NCI-H1048 (cell line): Measurements from ENCODE around the gene GLIS1.

ENCODE experiments used
- DNase-seq: peaks from one replicate; lab custom pipeline; 2025; lab: John Stamatoyannopoulos, UW

The GLIS1 gene

GRCh38 chr1:53529555-53529954 lies 209.4 kb downstream of the GLIS1 start:
- no peak for DNase-seq

- no peak for DNase-seq
These were observed 211.6 kb downstream of the GLIS1 start for GRCh38 chr1:53527368-53527767.

GRCh38 chr1:53526451-53527101 lies 212.4 kb downstream of the GLIS1 start:
- no peak for DNase-seq

- no peak for DNase-seq
These were observed 213.4 kb downstream of the GLIS1 start for GRCh38 chr1:53525595-53525994.

- no peak for DNase-seq
These were observed 214.3 kb downstream of the GLIS1 start for GRCh38 chr1:53524428-53525375.

- DNase-seq, result no peak
These were observed 216.9 kb downstream of the GLIS1 start for GRCh38 chr1:53521924-53522552.

GRCh38 chr1:53520481-53520880 lies 218.5 kb downstream of the GLIS1 start:
- no peak for DNase-seq

GRCh38 chr1:53519421-53519820 lies 219.5 kb downstream of the GLIS1 start:
- DNase-seq, result no peak

GRCh38 chr1:53518775-53519174 lies 220.2 kb downstream of the GLIS1 start:
- DNase-seq, result no peak

GRCh38 chr1:53517821-53518352 lies 221.1 kb downstream of the GLIS1 start:
- DNase-seq, result no peak

- DNase-seq, result no peak
These were observed 221.9 kb downstream of the GLIS1 start for GRCh38 chr1:53517109-53517508.

- no peak for DNase-seq
These were observed 222.8 kb downstream of the GLIS1 start for GRCh38 chr1:53516181-53516580.

GRCh38 chr1:53514436-53514835 lies 224.5 kb downstream of the GLIS1 start:
- no peak for DNase-seq

GRCh38 chr1:53513846-53514245 lies 225.1 kb downstream of the GLIS1 start:
- no peak for DNase-seq

GRCh38 chr1:53512807-53513755 lies 225.9 kb downstream of the GLIS1 start:
- DNase-seq, result no peak

GRCh38 chr1:53511933-53512806 lies 226.8 kb downstream of the GLIS1 start:
- no peak for DNase-seq

- DNase-seq, result no peak
These were observed 227.5 kb downstream of the GLIS1 start for GRCh38 chr1:53511323-53511932.

- DNase-seq, result no peak
These were observed 228.7 kb downstream of the GLIS1 start for GRCh38 chr1:53510215-53510614.

GRCh38 chr1:53509775-53510174 lies 229.2 kb downstream of the GLIS1 start:
- DNase-seq, result no peak
